NB4 (cell line): ENCODE results near the gene DLL1.

ENCODE experiments used
- CTCF ChIP-seq: IDR thresholded peaks from one replicate; pipeline ENCODE4 v1.5.1; 2012; ENCODE audit warnings: low read depth, low read length
- MAX ChIP-seq: IDR thresholded peaks from 2 replicates; pipeline ENCODE4 v1.6.1; 2011; ENCODE audit warnings: low read depth, low read length
- POLR2A ChIP-seq: IDR thresholded peaks from 2 replicates; pipeline ENCODE4 v1.6.1; 2011; ENCODE audit warnings: mild to moderate bottlenecking; ENCODE audit not compliant: insufficient read length; ENCODE audit errors: extremely low read depth

GRCh38 chr6:170243791-170244291 lies 47.0 kb downstream of the DLL1 start:
- TF ChIP-seq MAX (no peak), POLR2A (no peak), CTCF (no peak)
